Calu3 (cell line): ENCODE data around the gene TRIM26. TPM values are rescaled to one million over a fixed set of nuclear protein-coding genes. Genes with fewer than 3 reads are reported as not detected.

Experiments
- BruUV-seq: library from RNA; stranded (reverse); fragments of 400-500 nt; replicated peaks from 2 replicates; lab custom pipeline; 2021; lab: Mats Ljungman, UMichigan
- CTCF ChIA-PET: fragments of 300-600 bp; sonication (Branson Sonifier 250); formaldehyde crosslinking; loops from one replicate; lab custom pipeline; 2022; ENCODE audit warnings: antibody characterized with exemption; lab: Charles Lee
- DNase-seq: peaks from one replicate; pipeline ENCODE4 v3.0.0; 2022
- H3K27ac Mint-ChIP-seq: one replicate; pipeline ENCODE4 v1.8.0; 2022; ENCODE audit warnings: mixed read lengths; ENCODE audit not compliant: unreplicated experiment
- H3K27me3 Mint-ChIP-seq: one replicate; pipeline ENCODE4 v1.8.0; 2022; ENCODE audit warnings: mixed read lengths; ENCODE audit not compliant: unreplicated experiment
- H3K36me3 Mint-ChIP-seq: one replicate; pipeline ENCODE4 v1.8.0; 2022; ENCODE audit warnings: mild to moderate bottlenecking, moderate library complexity, mixed read lengths; ENCODE audit not compliant: insufficient read depth, unreplicated experiment
- H3K4me1 Mint-ChIP-seq: one replicate; pipeline ENCODE4 v1.8.0; 2022; ENCODE audit warnings: mild to moderate bottlenecking, low read depth, mixed read lengths; ENCODE audit not compliant: unreplicated experiment
- H3K4me3 Mint-ChIP-seq: one replicate; pipeline ENCODE4 v1.8.0; 2022; ENCODE audit warnings: mild to moderate bottlenecking, low read depth, moderate library complexity, mixed read lengths; ENCODE audit not compliant: unreplicated experiment
- H3K9me3 Mint-ChIP-seq: one replicate; pipeline ENCODE4 v1.8.0; 2022; ENCODE audit warnings: low read depth, mixed read lengths; ENCODE audit not compliant: unreplicated experiment
- CTCF ChIP-seq: fragments of 200-600 bp; IDR thresholded peaks from one replicate; pipeline ENCODE4 v1.8.0; 2022; ENCODE audit warnings: antibody characterized with exemption; ENCODE audit not compliant: unreplicated experiment
- intact Hi-C: fragments of 100-400 bp; cut with micrococcal nuclease; formaldehyde crosslinking; loops from one replicate; pipeline ENCODE4 v1.10.0; 2022; ENCODE audit not compliant: unreplicated experiment
- total RNA-seq: library from RNA; stranded (reverse); gene quantifications from 2 replicates; pipeline ENCODE4 v1.2.3, GENCODE V29; 2022

Gene TRIM26
- total RNA-seq, 1 experiment from 2014 or later, result 89.9 TPM

DNA sequence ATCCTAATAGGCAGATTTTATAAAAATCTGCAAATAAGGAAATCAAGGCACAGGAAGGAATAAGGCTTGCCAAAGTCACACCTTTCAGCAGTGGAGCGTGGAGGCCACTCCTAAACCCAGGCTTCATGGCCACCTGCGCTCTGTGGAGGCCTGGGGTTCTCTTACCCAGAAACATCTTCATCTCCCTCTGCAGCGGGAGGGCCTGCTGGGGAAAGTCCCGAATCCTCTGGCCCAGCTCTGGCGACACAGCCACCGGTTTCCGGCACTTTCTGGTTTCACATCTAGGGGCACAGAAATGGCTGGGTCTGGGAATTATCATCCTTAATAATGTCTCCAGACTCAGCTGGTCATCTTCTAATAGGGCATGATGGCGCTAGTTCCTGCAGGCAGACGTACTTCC, 56.4 kb downstream of the TRIM26 start:
- Mint-ChIP-seq H3K4me1 (peaks cover 39% of the 10 kb centered on the region), H3K9me3 (no peaks in the 10 kb centered on the region), H3K4me3 (no peak overlapping the region), H3K27ac (no peak overlapping the region), H3K36me3 (no peaks in the 10 kb centered on the region), H3K27me3 (no peaks in the 10 kb centered on the region)
- no peak for DNase-seq
- no peak for TF ChIP-seq CTCF
- CTCF ChIA-PET, result interaction anchor here (0.7 kb wide), 1 partner anchor 80 kb away, joined by 3 read pairs; no protein-coding TSS in a partner anchor
- intact Hi-C loops, result no loop called here
- BruUV-seq, result no TSS peak

DNA sequence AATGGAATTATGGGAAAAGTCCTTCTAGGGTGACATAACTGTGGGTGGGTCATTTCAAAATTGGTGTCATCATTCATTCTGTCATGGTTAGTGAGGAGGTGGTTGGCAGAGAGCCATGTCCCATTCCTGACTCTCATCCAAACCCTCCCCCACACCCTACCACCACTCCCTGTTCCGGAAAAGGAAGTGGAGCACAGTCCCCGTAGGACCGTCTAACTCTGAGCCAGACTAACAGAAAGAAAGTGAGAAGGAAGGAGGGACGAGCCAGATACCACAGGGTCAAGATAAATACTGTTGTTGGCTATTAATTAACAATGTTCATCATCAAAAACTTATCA, 57.0 kb downstream of the TRIM26 start:
- Mint-ChIP-seq H3K4me3 (no peak overlapping the region), H3K27me3 (no peaks in the 10 kb centered on the region), H3K36me3 (no peaks in the 10 kb centered on the region), H3K9me3 (no peaks in the 10 kb centered on the region), H3K27ac (peak overlapping the region; percentile 82), H3K4me1 (peaks cover 39% of the 10 kb centered on the region)
- TF ChIP-seq CTCF, result no peak
- CTCF ChIA-PET, result no interaction called here
- DNase-seq, result peak; percentile 63
- intact Hi-C loops, result no loop called here
- no TSS peak for BruUV-seq

- Mint-ChIP-seq H3K27me3 (no peaks in the 10 kb centered on the region), H3K4me1 (peaks cover 40% of the 10 kb centered on the region), H3K27ac (peak overlapping the region; percentile 82), H3K9me3 (no peaks in the 10 kb centered on the region), H3K4me3 (no peak overlapping the region), H3K36me3 (no peaks in the 10 kb centered on the region)
- TF ChIP-seq CTCF, result no peak
- CTCF ChIA-PET, result interaction anchor here (1.6 kb wide), 1 partner anchor 20 kb away, joined by 6 read pairs; the partner anchor contains the start of gene TRIM40
- intact Hi-C loops, result no loop called here
- no TSS peak for BruUV-seq
- no peak for DNase-seq
Observed at GRCh38 chr6:30155520-30156261, 57.5 kb downstream of the TRIM26 start.

DNA sequence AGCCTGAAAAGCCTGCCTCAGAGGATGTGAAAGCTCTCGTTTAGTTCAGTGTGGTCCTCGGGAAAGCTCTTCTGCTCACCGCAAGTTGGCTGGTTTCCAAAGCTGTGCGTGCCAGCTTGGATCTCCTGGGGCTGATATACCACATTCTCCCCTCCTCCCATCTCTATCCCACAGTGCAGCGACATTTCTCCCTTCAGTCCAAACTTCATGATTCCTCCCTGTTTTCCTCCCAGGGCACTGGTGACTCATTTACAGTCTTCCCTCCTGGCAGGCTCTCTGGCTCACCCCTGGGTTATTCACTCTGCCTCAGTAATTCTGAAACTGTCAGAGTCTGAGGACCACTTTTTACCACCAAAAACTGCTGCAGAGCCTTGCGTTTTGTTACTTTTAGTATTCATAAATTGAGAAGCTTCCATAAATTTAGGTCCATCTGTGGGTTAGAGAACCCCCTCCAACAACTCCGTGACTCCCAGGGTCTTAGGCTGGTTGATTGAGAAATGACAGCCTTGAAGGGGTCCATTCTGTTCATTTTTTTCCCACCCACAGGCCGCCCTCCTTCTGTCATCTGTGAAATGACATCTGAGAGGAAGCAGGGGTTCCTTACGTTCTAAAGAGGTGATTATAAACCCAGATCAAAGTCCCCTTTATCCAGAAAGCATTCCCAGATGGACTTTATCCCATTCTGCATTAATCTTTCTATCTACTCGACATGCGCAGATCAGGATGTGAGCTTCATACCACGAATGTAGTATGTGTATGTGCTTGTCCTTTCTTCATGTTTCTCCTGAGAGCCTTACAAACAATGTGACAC, 58.3 kb downstream of the TRIM26 start:
- Mint-ChIP-seq H3K4me3 (peak overlapping the region; percentile 13), H3K9me3 (no peaks in the 10 kb centered on the region), H3K27ac (no peak overlapping the region), H3K36me3 (no peaks in the 10 kb centered on the region), H3K27me3 (no peaks in the 10 kb centered on the region), H3K4me1 (peaks cover 48% of the 10 kb centered on the region)
- CTCF ChIA-PET, result interaction anchor here (0.6 to 1.6 kb wide), 3 partner anchors 19 to 52 kb away, joined by 4 to 7 read pairs (median 6); partner anchors contain the start of gene TRIM40
- BruUV-seq, result no TSS peak
- no peak for TF ChIP-seq CTCF
- DNase-seq, result peak; percentile 51
- intact Hi-C loops, result no loop called here
